GM21360 (cell line): Measurements from ENCODE around the gene RNH1.
"Not testable (repeated sequence)": the region's sequence is repeated elsewhere in the genome, so short reads cannot be mapped to it uniquely, and the experiment has no call there.

Experiments used
- ATAC-seq: cut with Tn5 transposase; IDR thresholded peaks from one replicate; pipeline ENCODE4 v1.9.1; 2021; ENCODE audit warnings: mild to moderate bottlenecking, moderate library complexity; ENCODE audit not compliant: unreplicated experiment

RNH1 gene

GRCh38 chr11:479311-479710, 27.7 kb downstream of the RNH1 start:
- no peak for ATAC-seq

- no peak for ATAC-seq
Measured at GRCh38 chr11:477052-477715, 29.9 kb downstream of the RNH1 start.

GRCh38 chr11:476416-476815, 30.6 kb downstream of the RNH1 start:
- ATAC-seq = no peak

GRCh38 chr11:475941-476340, 31.1 kb downstream of the RNH1 start:
- ATAC-seq = no peak

GRCh38 chr11:474914-475506, 32.0 kb downstream of the RNH1 start:
- no peak for ATAC-seq

- no peak for ATAC-seq
Measured at GRCh38 chr11:473962-474785, 32.9 kb downstream of the RNH1 start.

GRCh38 chr11:473415-473814, 33.6 kb downstream of the RNH1 start:
- no peak for ATAC-seq

GRCh38 chr11:472816-473215, 34.2 kb downstream of the RNH1 start:
- no peak for ATAC-seq

GRCh38 chr11:472272-472671, 34.8 kb downstream of the RNH1 start:
- ATAC-seq = no peak

GRCh38 chr11:471468-472145, 35.4 kb downstream of the RNH1 start:
- no peak for ATAC-seq

- no peak for ATAC-seq
Measured at GRCh38 chr11:469684-470560, 37.1 kb downstream of the RNH1 start.

- ATAC-seq = not testable (repeated sequence)
Measured at GRCh38 chr11:469026-469683, 37.9 kb downstream of the RNH1 start.

- ATAC-seq = no peak
Measured at GRCh38 chr11:468493-468892, 38.5 kb downstream of the RNH1 start.

GRCh38 chr11:468036-468435, 39.0 kb downstream of the RNH1 start:
- no peak for ATAC-seq

GRCh38 chr11:465896-466530, 41.0 kb downstream of the RNH1 start:
- no peak for ATAC-seq

- no peak for ATAC-seq
Measured at GRCh38 chr11:464316-464715, 42.7 kb downstream of the RNH1 start.

- ATAC-seq = no peak
Measured at GRCh38 chr11:462107-462890, 44.7 kb downstream of the RNH1 start.

GRCh38 chr11:461626-462025, 45.4 kb downstream of the RNH1 start:
- no peak for ATAC-seq
